HUES48 (cell line): Measurements from ENCODE around the gene EVI5L.

Experiments used
- H3K27ac ChIP-seq: one replicate; pipeline ENCODE4 v1.7.0; 2013; ENCODE audit warnings: low read depth, low read length, inconsistent platforms
- H3K27me3 ChIP-seq: 2 replicates; pipeline ENCODE4 v1.6.1; 2013; ENCODE audit warnings: mild to moderate bottlenecking, low read length; ENCODE audit not compliant: control insufficient read depth, insufficient read depth
- H3K36me3 ChIP-seq: 2 replicates; pipeline ENCODE4 v1.6.1; 2013; ENCODE audit warnings: low read length; ENCODE audit not compliant: control insufficient read depth, insufficient read depth
- H3K4me1 ChIP-seq: 2 replicates; pipeline ENCODE4 v1.6.1; 2013; ENCODE audit warnings: mild to moderate bottlenecking, low read length; ENCODE audit not compliant: control insufficient read depth, insufficient read depth
- H3K4me3 ChIP-seq: 2 replicates; pipeline ENCODE4 v1.5.1; 2013; ENCODE audit warnings: mild to moderate bottlenecking, low read depth, low read length
- H3K9ac ChIP-seq: 2 replicates; pipeline ENCODE4 v1.6.1; 2013; ENCODE audit warnings: mild to moderate bottlenecking, low read depth, low read length, moderate library complexity
- H3K9me3 ChIP-seq: 2 replicates; pipeline ENCODE4 v1.6.1; 2013; ENCODE audit warnings: low read length; ENCODE audit not compliant: control insufficient read depth, insufficient read depth

The EVI5L gene

DNA sequence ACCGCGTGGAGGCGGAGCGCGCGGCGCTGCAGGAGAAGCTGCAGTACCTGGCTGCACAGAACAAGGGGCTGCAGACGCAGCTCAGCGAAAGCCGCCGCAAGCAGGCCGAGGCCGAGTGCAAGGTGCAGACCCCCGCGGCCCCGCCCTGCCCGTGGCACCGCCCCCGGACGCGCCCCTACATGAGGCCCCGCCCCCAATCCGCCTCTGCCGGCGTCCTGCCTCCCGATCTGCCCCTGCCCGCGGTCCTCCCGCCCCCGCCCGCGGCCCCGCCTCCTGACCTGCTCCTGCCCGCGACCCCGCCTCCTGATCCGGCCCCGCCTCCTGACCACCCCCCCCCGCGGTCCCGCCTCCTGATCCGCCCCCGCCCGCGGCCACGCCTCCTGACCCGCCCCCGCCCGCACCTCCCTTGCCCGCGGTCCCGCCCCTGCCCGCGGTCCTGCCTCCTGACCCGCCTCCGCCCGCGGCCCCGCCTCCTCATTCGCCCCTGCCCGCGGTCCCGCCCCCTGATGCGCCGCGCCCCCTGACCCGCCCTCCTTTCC, 32.5 kb downstream of the EVI5L start:
- peak overlapping the region; percentile 20 for H3K27ac ChIP-seq
- peaks cover 22% of the 10 kb centered on the region; the same call in 1 of the 2 replicates for H3K4me1 ChIP-seq
- no peaks in the 10 kb centered on the region for H3K36me3 ChIP-seq
- peaks cover 51% of the 10 kb centered on the region for H3K27me3 ChIP-seq
- peak overlapping the region; percentile 74 for H3K4me3 ChIP-seq
- no peaks in the 10 kb centered on the region for H3K9me3 ChIP-seq
- H3K9ac ChIP-seq, result no peak overlapping the region

DNA sequence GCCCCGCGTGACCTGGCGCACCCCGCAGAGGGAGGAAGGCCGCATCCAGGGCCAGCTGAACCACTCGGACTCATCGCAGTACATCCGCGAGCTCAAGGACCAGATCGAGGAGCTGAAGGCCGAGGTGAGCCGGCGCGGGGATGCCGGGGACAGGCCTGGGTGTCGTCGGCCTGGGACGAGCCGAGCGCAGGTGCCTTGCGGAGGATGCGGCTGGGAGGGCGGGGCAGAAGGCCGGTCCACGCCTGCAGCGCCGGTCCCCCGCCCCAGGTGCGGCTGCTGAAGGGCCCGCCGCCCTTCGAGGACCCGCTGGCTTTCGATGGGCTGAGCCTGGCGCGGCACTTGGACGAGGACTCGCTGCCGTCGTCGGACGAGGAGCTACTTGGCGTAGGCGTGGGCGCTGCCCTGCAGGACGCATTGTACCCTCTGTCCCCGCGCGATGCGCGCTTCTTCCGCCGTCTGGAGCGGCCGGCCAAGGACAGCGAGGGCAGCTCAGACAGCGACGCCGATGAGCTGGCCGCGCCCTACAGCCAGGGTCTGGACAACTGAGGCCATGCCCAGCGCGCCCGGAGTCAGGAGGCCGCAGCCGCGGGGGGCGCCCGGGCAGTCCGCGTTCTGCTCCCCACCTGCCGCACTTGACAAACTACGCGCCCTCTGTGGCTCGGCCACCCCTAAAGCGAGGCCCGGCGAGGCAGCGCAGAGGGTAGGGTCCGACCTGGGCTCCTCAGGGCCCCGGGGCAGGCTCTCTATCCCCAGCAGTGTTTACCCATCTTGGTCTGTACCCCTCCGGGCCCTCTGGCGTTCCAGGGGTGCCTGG, 33.3 kb downstream of the EVI5L start:
- Histone ChIP-seq H3K4me3 (peak overlapping the region; percentile 72), H3K27me3 (peaks cover 53% of the 10 kb centered on the region), H3K36me3 (no peaks in the 10 kb centered on the region), H3K9ac (no peak overlapping the region), H3K27ac (no peak overlapping the region), H3K4me1 (peaks cover 18% of the 10 kb centered on the region; the same call in 1 of the 2 replicates), H3K9me3 (no peaks in the 10 kb centered on the region)

DNA sequence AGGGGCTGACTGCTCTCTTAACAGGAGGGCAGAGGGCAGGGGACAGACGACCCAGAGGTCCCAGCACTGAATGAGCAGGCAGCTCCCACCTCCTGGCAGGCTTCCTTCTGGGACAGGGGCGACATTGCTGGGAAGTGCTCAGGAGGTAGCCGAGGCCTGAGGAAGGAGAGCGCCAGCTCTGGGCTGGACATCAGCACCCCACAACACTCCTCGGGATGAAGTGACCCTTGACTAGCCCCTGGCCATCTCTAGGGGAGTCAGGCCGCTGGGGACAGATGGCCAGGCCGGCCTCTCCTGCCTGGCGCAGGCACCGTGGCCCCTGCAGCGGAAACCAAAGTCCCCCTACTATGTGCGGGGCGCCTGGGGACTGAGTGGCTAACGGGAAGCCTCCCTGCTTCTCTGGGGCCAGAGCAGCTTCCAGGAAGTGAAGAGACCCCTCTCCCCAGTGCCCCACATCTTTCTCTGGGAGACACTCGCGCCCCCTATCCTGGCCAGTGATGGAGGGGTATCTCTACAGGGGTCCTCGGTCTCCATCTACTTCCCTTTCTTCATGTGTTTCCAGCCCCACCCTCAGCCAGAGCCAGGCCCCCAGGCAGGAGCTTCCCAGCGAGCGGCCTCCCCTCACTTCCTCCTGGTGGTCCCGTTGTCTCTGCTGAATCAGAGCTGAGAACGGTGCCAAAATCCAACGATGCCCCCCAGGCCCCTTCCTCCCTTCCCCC, 34.1 kb downstream of the EVI5L start:
- H3K9ac ChIP-seq, result no peak overlapping the region
- H3K9me3 ChIP-seq, result no peaks in the 10 kb centered on the region
- peaks cover 53% of the 10 kb centered on the region for H3K27me3 ChIP-seq
- H3K4me1 ChIP-seq, result peaks cover 18% of the 10 kb centered on the region; the same call in 1 of the 2 replicates
- H3K36me3 ChIP-seq, result no peaks in the 10 kb centered on the region
- H3K4me3 ChIP-seq, result no peak overlapping the region
- no peak overlapping the region for H3K27ac ChIP-seq

GRCh38 chr19:7864690-7865074, 34.7 kb downstream of the EVI5L start:
- Histone ChIP-seq H3K9me3 (no peaks in the 10 kb centered on the region), H3K27ac (no peak overlapping the region), H3K27me3 (peaks cover 53% of the 10 kb centered on the region), H3K36me3 (no peaks in the 10 kb centered on the region), H3K4me1 (peaks cover 18% of the 10 kb centered on the region; the same call in 1 of the 2 replicates), H3K4me3 (no peak overlapping the region), H3K9ac (no peak overlapping the region)

GRCh38 chr19:7865262-7865911, 35.4 kb downstream of the EVI5L start:
- Histone ChIP-seq H3K9ac (no peak overlapping the region), H3K27me3 (peaks cover 53% of the 10 kb centered on the region), H3K27ac (no peak overlapping the region), H3K4me1 (peaks cover 18% of the 10 kb centered on the region; the same call in 1 of the 2 replicates), H3K4me3 (no peak overlapping the region), H3K36me3 (no peaks in the 10 kb centered on the region), H3K9me3 (no peaks in the 10 kb centered on the region)

- Histone ChIP-seq H3K4me1 (peaks cover 16% of the 10 kb centered on the region; the same call in 1 of the 2 replicates), H3K27ac (no peak overlapping the region), H3K9me3 (no peaks in the 10 kb centered on the region), H3K36me3 (no peaks in the 10 kb centered on the region), H3K4me3 (no peak overlapping the region), H3K9ac (no peak overlapping the region), H3K27me3 (peaks cover 42% of the 10 kb centered on the region)
Observed at GRCh38 chr19:7866399-7867091, 36.5 kb downstream of the EVI5L start.

GRCh38 chr19:7867092-7867844, 37.2 kb downstream of the EVI5L start:
- Histone ChIP-seq H3K4me3 (no peak overlapping the region), H3K36me3 (no peaks in the 10 kb centered on the region), H3K27ac (no peak overlapping the region), H3K9me3 (no peaks in the 10 kb centered on the region), H3K4me1 (peaks cover 16% of the 10 kb centered on the region; the same call in 1 of the 2 replicates), H3K27me3 (peaks cover 40% of the 10 kb centered on the region), H3K9ac (no peak overlapping the region)

DNA sequence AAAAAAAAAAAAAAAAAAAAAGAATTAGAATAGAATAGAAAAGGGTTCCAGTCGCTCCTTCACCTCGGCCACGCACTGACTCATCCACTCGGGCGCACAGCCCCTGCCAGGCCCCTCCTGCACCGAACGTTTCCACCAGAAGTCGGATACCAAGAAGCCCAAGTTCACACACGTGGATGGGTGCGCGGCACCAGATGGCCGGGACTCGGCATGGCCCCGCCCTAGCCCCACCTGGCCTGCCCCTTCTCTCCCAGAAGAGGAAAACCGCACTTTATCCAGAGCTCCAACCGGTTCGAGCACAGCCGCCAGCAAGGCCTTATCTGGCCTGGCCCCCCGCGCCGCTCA, 38.3 kb downstream of the EVI5L start:
- H3K9ac ChIP-seq, result no peak overlapping the region
- H3K4me1 ChIP-seq, result peaks cover 17% of the 10 kb centered on the region; the same call in 1 of the 2 replicates
- peak overlapping the region; percentile 37; the same call in 1 of the 2 replicates for H3K4me3 ChIP-seq
- no peak overlapping the region for H3K27ac ChIP-seq
- no peaks in the 10 kb centered on the region for H3K36me3 ChIP-seq
- no peaks in the 10 kb centered on the region for H3K9me3 ChIP-seq
- peaks cover 42% of the 10 kb centered on the region for H3K27me3 ChIP-seq

DNA sequence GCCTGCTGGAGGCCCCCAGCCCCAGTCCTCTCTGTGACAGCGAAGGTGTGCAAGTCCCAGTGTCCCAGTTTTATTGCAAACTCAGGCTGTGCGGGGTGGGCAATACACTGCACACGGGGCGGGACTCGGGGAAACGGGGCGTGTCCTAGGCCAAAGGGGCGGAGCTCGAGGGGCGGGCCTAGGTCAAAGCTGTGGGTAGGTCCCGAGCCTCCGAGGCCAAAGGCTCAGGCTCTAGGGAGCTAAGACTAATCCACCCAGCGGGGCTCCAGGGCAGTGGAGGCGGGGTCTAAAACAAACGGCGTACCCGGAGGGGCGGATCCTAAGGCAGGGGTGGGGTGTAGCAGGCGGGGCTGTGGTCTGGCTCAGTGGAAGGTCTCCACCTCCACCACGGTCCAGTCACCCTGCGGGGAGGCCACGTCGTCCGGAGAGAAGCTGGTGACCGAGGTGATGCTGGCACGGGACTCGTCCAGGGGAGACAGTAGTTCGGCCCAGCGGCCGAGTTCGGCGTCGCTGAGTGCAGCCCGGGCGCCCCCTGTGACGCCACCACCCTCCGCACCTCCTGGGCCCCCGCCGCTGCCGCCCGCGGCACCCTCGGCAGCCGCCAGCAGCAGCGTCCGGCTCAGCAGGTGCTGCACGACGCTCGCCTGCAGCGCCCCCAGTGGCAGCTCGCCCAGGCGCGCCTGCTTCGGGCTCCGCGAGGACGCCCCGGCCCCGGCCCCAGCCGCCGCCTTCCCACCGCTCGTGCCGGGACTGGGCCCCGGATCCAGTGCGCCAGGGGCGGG, 38.8 kb downstream of the EVI5L start:
- peaks cover 15% of the 10 kb centered on the region; the same call in 1 of the 2 replicates for H3K4me1 ChIP-seq
- no peaks in the 10 kb centered on the region for H3K9me3 ChIP-seq
- H3K9ac ChIP-seq, result no peak overlapping the region; the same call in 1 of the 2 replicates
- H3K27ac ChIP-seq, result no peak overlapping the region
- peaks cover 40% of the 10 kb centered on the region for H3K27me3 ChIP-seq
- no peaks in the 10 kb centered on the region for H3K36me3 ChIP-seq
- H3K4me3 ChIP-seq, result peak overlapping the region; percentile 64
